PC-3 (cell line): Measurements from ENCODE around the gene CMTM8.

Experiments
- EZH2 ChIP-seq: fragments of 300-600 bp; sonication (generic); IDR thresholded peaks from one replicate; pipeline ENCODE4 v1.6.1; 2017; ENCODE audit warnings: antibody characterized with exemption, mild to moderate bottlenecking, low read length; ENCODE audit not compliant: unreplicated experiment
- TF ChIP-seq, protein P1 (sequence below): fragments of 300-600 bp; sonication (generic); conservative IDR thresholded peaks from 2 replicates; pipeline ENCODE4 v1.5.1; 2017; ENCODE audit warnings: antibody characterized with exemption, low read depth, mild to moderate bottlenecking, low read length

- TF ChIP-seq, protein P1, sequence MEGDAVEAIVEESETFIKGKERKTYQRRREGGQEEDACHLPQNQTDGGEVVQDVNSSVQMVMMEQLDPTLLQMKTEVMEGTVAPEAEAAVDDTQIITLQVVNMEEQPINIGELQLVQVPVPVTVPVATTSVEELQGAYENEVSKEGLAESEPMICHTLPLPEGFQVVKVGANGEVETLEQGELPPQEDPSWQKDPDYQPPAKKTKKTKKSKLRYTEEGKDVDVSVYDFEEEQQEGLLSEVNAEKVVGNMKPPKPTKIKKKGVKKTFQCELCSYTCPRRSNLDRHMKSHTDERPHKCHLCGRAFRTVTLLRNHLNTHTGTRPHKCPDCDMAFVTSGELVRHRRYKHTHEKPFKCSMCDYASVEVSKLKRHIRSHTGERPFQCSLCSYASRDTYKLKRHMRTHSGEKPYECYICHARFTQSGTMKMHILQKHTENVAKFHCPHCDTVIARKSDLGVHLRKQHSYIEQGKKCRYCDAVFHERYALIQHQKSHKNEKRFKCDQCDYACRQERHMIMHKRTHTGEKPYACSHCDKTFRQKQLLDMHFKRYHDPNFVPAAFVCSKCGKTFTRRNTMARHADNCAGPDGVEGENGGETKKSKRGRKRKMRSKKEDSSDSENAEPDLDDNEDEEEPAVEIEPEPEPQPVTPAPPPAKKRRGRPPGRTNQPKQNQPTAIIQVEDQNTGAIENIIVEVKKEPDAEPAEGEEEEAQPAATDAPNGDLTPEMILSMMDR: no peak
- TF ChIP-seq EZH2: no peak
These were observed 172.1 kb downstream of the CMTM8 start for GRCh38 chr3:32410367-32411246.
